Stimulated activated CD8-positive, alpha-beta memory T cell treated with anti-CD3 and anti-CD28 coated beads, Interleukin-4, amount 100 ng/mL, for 4 hours (primary cell): Measurements from ENCODE around the gene SARDH.

Source experiments
- DNase-seq, 2 donors: peaks; one replicate each; pipeline ENCODE4 v3.0.0-alpha.2; 2020; ENCODE audit warnings: low read depth in 2 of 2, low spot score in 1 of 2

Gene SARDH

DNA sequence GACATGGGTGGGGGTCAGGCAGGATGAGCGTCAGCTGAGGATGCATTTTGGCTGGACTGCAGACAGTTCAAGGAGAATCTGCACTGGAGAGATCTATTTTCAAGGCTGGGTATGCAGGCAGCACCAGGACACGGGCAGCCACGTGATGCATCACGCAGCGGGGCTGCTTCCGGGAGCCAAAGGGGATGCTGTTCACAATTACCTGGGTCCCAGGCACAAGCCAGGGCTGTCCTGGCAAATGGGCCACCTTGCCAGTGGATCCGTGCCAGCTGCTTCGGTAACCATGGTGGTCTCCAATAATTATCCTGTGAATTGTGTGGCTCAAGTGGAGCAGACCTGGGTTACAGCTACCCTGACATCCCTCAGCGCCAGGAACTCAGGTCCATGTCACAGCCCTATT lies 84.5 kb downstream of the SARDH start:
- no peak for DNase-seq

DNA sequence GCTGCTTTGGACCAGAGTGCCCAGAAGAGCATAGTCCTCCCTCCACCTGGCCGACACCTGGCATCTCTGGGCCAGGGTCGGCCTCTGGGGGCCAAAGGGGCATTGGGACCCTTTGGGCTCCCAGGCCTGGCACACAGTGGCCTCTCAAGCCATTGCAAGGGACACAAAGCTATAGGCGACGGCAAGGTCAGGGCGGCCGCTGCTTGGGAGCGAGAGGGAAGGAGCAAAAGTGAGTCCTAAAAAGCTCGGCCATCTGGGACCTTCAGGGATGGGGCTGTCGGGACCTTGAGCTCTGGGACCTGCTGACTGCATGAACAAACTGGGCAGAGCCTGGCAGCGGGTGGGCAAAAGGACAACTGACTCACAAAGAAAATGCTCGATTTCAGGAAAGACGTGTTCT lies 88.1 kb downstream of the SARDH start:
- no peak for DNase-seq

DNA sequence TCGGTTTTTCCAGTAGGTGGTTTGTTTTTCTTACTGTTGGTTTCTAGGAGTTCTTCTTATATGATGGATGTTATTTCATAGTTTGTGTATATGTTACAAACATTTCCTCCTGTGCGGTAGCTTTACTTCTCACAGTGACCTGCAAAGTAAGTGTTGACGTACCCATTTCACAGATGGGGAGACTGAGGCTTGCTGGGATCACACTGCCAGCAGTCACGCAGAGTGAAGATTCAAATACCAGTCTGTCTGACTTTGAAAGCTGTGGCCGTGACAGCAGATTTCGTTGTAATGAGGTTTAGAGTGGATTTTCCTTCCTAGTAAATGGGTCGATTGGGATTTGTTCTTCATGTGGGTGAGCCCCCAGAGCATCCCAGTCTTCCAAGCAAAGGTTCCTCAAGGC lies 89.0 kb downstream of the SARDH start:
- no peak for DNase-seq

DNA sequence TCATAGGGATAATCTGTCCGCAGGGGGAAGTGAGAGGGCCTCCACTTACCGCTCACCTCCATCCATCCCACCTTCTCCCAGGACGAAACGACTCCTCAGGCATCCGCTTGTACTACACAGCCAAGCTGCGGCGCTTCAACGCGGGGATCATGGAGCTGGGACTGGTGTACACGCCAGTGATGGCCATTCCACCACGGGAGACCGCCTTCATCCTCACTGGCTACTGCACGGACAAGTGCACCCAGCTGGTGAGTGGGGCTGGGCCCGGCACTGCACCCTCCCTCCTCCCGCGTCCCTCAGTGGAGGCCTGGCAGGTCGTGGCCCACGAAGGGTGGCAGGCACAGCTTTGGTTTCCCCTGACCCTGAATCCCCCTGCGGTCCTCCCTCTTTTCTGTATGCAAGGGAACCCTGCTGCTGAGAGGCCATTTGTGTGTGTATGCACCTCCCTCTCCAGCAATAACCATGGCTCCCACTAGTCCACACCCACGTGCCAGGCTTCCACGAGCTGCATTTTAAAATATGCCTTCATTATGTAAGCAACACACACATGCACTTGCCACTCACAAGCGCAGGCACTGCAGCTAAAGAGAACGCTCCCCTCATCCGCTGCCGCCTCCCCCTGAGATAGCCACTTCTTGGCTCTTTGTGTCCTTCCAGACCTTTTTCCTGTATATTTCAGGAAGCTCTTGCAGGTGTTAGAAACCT lies 90.2 kb downstream of the SARDH start:
- DNase-seq: no peak

DNA sequence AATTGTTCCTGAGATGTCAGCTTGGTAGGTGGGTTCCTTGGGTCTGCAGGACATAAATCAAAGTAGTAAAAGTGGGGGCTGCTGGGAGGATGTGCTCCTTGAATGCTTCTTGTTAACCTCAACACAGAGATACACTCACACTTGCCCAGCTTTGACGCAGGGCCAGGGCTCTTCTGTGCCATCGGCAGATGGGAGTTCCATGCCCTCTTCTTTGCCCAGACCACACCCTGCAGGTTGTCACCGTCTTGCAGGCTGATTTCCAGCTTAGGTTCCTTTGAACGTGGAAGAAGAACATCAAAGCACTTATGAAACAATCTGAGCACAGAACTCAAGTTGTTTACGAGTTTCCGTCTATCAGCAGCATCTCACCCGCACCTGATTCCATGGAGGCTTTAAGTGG lies 91.0 kb downstream of the SARDH start:
- no peak for DNase-seq

DNA sequence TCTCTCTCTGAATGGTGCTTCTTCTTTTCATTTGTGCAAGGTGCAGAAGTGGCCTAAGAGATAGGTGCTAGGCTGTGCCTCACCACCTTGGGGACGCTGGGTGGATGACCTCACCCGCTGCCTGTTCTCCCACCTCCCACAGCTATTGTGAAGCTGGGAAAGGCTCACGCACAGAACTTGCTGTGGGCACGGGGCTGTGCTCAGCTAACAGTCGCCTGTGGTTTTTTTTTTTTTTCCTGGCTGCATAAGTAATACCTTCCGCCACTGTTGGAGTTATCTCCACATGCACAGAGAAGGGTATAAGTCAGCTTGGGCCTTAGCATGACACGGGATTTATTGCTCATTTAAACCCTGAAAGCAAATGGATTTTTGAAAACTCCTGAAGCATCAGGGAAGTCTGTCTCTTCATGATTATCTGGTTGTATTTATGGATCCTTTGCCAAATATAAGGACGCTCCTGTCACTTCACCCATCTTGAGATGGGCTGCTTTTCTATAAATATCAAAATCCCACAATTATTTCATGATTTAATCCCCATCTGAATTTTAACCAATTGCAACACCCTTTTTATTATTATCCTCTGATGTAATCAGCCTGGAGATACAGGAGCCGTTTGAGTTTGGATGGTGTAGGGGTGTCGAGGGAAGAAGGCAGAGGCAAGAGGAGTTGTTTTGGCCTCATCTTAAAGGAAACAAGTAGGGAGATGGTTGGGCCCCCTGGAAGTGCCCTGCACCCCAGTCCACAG lies 93.0 kb downstream of the SARDH start:
- DNase-seq: no peak

DNA sequence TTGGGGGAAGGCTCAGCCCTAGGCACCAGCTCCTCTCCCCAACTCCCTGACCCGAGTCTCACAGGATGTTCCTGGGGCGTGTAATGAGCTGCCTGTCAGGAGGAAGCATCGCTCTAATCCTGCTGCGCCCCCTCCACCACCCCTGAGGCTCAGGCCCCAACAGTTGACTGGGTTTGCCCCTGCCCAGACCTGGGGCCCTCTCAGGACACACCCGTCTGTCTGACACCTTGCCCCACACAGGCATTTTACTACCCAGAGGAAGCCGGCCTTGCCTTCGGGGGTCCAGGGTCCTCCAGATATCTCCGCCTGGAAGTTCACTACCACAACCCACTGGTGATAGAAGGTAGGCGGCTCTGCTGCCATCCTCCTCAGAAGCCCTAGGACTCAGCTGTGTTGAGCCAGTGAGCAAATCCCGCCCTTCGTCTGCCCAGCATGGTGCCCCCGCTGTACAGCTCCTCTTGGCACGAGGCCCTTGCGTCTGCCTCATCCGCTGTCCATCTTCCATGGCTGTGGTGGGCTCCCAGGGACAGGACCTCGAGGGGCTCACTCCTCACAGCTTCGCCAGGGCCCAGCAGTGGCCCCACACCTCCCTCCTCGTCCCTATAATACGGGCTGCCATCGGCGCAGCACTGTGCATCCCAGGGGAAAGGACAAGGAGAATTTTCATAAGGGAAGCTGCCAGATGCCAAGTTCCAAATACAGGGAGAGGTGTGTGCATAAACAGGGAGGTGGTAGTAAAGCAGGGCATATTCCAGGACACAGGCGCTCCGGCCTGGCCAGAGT lies 94.0 kb downstream of the SARDH start:
- DNase-seq: no peak

DNA sequence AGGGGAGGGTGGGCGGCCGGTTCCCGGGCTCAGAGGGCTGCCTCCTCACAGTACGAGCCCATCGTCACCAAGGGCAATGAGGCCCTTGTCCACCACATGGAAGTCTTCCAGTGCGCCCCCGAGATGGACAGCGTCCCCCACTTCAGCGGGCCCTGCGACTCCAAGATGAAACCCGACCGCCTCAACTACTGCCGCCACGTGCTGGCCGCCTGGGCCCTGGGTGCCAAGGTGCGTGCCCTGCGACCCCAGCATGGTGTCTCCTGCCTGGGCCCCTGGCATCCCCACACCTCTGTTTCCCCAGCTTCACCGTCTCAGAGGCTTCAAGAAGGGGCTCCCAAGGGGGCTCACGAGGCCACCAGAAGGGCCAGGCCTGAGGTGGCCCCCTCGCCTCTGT lies 94.8 kb downstream of the SARDH start:
- no peak for DNase-seq

DNA sequence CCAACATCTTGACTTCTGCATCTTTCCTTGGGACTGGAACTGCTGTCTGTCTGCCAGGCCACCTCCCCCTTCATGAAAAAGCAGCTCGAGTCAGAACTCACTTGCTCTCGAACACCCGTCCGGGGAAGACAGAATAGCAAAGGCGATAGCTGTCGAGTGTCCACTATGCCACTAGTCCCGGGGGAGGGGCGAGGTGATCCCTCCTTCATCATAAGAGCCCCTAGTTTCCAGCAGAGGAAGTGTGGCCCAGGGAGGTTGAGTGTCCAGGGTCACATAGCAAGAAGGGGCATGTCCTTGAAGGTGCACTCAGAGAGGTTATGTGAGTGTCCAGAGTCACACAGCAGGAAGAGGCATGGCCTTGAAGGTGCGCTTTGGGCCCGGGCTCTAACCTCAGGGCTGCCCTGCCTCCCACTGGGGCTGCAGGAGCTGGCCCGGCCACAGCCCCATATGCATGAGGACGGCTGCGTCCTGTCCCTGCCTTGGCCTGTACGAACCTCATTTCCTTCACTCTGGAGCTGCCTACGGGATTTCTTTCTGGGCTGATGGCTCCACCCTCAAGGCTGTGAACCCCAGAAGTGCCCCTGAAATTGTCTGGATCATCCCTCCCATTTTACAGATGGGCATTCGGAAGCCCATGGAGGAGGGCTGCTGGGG lies 95.3 kb downstream of the SARDH start:
- no peak for DNase-seq

DNA sequence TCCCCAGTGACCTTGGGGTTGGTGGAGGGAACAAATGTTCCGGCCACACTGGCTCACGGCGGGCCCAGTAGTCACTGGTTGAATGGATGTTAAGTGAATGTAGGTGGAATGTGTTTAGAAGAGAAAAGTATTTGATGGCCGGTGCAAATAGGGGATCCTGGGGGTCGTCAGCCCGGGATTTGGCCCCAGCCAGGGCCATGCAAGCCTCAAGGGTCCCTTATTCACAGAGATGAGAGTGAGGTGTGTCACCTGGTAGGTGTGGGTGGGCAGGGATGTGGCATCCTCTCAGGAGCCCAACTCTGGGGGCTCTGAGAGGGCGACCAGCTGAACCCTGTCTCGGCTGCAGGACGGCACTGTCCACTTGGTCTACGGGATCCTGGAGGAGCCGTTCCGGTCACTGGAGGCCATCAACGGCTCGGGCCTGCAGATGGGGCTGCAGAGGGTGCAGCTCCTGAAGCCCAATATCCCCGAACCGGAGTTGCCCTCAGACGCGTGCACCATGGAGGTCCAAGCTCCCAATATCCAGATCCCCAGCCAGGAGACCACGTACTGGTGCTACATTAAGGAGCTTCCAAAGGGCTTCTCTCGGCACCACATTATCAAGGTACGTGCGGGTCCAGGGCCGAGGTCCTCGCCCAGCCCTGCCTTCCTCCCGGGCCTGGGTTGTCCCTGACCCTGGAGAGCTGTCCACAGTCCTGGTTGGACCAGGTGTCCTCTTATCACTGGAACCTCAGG lies 96.1 kb downstream of the SARDH start:
- DNase-seq: no peak

DNA sequence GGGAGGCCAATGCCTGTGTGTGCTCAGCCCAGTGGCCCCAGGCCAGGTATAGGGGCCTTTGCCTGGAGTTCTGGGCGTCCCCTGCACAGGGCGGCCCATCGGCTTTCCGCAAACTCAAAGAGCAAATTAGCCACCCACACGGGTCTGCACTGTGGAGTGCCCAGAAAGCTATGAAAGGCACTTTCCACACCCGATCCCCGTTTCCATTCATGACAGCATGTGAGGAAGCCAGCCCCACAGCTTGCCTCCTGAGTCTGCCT lies 96.8 kb downstream of the SARDH start:
- DNase-seq: no peak

DNA sequence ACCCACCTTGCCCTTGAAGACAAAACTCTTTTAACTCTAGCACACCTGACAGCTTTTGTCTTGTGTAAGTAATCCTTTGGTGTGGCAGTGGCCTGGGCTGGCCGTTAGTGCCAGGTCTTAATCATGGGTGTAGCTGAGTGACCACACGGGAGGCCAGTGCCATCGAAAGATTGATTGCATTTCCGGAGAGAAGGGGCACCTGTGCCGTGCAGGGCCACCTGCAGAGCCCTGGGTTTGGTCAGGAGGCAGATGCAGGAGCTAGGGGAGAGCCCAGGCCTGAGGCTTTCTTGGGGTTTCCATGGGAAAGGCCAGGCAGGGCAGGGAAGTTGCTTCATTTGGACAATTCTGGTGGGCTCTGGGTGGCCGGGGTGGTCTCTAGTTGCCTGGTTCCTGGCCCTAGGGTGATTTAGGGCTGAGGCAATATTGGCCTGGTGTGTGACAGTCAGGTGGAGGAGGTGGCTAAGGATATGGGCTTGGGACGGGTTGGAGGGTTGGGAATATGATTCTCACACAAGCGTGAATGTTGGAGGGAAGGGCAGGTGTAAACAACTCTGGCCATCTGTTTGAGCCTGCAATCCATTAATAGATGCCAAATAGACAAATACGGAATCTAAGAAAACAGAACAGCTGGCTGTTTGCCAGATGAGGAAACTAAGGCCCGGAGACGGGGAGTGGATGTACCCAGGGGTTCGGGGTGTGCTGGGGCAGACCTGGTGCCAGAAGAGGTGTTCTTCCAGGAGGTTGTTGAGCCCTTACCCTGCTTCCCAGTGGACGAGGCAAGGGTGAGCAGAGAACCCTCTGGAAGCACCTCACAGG lies 97.4 kb downstream of the SARDH start:
- no peak for DNase-seq

DNA sequence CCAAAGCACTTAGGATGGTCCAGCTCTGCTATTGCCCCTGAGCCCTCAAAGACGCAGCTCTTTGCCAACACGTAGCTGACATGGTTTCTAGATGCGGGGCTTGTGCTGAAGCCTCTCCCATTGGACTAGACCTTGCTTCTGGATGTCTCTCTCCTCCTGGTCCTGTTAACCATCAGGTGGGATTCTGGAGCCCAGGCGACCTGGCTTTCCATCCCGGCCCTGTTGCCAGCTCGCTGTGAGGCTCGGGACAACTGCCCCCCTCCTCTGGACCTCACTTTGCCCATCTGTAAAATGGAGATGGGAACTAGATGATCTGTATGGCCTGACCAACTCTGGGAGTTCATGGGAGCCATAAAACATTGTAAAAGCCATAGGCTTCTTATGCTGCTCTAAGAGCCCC lies 98.0 kb downstream of the SARDH start:
- no peak for DNase-seq

DNA sequence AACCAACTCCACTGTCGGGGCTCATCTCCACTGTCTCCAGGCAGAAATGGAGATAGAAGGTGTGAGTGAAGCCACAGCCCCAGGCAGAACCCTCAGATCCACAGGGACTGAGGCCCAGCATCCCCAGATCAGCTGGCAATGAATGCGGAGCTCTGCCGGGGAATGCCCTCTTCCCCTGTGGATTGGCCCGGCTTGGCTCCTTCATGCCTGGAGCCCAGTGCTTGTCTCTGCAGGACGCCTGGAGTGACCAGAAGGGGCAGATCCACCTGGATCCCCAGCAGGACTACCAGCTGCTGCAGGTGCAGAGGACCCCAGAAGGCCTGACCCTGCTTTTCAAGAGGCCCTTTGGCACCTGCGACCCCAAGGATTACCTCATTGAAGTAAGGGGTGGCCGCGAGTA lies 98.5 kb downstream of the SARDH start:
- no peak for DNase-seq

DNA sequence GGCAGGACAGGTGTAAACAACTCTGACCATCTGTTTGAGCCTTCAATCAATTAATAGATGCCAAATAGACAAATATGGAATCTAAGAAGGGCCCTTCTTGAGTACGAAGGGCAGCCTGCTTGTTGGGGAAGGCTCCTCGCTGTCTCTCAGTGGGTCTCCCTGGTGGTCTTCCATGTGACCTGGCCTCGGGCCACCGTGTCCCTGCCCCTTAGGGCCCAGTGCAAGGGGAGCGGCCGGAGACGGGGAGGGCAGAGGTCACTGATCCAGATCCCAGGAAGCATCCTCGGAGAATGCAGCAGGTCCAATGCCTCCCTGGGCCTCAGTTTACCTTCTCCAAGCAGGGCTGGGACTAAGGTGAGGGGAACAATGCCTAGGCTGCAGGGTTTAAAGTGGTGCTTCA lies 99.4 kb downstream of the SARDH start:
- DNase-seq: no peak

DNA sequence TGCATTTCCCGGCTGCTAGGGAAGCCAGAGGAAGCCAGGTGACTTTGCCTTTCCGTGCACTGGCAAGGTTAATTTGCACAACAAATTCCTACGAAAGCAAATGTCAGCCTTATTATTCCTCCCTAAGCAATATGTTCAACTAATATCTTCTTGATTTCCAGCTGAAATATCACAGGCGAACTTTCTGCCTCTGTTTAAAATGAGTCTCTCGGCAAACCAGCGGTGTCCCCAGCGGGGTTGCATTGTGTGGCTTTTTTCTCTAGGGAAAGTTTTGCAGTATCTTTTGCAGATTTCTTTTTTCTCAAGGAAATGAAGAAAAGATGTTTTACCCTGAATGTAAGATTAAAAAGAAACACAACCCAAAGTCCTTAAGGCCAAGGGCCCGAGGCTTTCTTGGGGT lies 100.1 kb downstream of the SARDH start:
- DNase-seq: no peak

DNA sequence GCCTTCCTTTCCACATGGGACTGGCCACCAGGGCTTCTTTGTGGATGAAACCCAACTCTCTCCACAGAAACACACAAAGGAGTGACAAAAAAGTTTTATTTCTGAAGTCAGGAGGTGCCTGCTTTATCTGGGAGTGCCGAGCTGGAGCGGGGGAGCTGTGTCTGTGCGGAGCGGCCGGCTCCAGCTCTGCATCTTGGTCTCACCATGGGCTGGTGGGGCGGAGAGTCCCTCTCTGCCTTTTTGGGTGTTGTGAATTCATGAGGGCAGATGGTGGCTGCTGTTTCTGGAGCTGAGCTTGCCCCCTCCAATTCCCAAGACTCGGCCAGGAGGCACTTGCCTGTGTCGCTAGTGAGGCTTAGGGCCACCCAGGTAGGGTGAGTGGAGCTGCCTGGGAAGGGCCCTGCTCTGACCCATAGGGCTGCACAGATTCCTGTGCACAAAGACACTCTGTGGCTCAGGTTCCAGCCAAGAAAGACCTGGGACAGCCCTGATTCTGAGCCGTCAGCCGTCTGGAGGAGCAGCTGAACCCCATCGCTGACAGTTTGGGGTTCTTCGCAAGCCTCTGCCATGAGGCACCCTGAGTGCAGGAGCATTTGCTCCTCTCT lies 100.6 kb downstream of the SARDH start:
- no peak for DNase-seq

DNA sequence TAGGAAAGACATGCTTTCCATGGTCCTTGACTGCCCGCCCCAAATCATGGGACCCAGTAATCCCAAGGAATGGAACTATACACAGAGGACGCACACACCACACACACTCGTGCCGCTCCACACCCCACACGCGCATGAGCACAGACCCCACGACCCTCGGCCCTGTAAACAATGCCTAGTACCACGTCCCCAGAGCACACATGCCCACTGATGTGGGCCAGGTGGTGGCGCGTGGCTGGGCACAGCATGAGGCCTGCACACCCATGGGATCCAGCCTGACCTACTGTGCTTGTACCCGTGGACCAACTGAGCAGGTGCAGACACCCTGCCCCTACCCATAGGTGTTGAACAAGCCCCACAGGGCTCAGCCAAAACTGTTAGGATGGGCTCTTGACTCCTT lies 101.2 kb downstream of the SARDH start:
- no peak for DNase-seq

DNA sequence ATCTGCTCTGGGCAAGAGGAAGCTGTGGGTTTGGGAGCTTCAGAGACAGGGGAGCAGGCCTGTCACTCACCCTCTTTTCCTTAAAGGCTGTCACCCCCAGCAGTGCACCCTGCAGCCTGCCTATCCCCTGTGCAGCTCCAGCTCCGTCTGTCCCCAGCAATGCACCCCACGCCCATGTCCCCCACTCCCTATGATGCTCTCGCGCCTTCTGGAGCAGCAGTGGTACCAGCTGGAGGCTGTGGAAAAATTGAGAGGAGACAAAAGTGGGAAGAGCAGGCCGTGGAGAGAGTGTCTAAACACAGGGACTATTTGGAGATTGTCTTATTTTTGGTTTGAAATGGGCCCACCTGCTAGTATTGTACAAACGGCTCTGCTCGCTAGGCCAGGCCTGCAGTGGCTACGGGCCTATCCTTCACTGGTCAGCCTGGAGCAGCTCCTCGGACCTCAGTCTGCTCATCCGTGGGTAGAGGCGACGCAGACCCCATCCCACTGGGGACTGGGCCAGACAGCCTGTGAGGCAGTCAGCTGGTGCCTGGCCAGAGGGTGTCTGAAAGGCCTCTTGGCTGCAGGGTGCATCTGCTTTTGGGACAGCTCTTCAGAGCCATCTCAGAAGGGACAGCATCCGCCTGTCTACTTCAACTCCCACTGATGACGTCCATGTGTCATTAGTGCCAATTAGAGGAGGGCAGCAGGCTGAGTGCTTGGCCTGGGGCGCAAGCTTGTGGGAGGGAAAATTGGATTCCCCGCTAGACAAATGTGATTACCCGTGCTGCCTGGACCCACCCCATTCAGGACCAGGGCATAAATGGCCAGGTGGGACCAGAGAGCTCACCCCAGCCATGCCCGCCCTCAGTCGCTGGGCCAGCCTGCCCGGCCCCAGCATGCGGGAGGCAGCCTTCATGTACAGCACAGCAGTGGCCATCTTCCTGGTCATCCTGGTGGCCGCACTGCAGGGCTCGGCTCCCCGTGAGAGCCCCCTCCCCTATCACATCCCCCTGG lies 102.3 kb downstream of the SARDH start, which contains the start of gene DBH:
Gene DBH, plus strand, starts transcription at position 831 of the 999 bp plus-strand sequence. Its CDS starts 9 bp downstream, at position 840.
- no peak for DNase-seq
